Activated CD8-positive, alpha-beta memory T cell treated with anti-CD3 and anti-CD28 coated beads, Interleukin-2, amount 50 U/mL, for 1 hour (primary cell): ENCODE measurements around the gene WDR54.
"Not testable (repeated sequence)": the region's sequence is repeated elsewhere in the genome, so short reads cannot be mapped to it uniquely, and the experiment has no call there.

Source experiments
- DNase-seq: peaks from one replicate; pipeline ENCODE4 v3.0.0-alpha.2; 2020; ENCODE audit errors: extremely low read depth

WDR54 gene

GRCh38 chr2:74457129-74457548, 35.6 kb downstream of the WDR54 start:
- DNase-seq, result no peak

GRCh38 chr2:74457549-74458131, 36.1 kb downstream of the WDR54 start:
- peak; percentile 50 for DNase-seq

GRCh38 chr2:74458132-74458937, 36.8 kb downstream of the WDR54 start, which contains the start of gene WBP1:
Gene WBP1 (plus strand): TSS chr2:74458438. CDS start chr2:74458603, 165 bp downstream.
- DNase-seq, result peak; percentile 99

GRCh38 chr2:74458938-74459363, 37.4 kb downstream of the WDR54 start:
- no peak for DNase-seq

- DNase-seq, result not testable (repeated sequence)
Measured at GRCh38 chr2:74459503-74460118, 38.1 kb downstream of the WDR54 start.

GRCh38 chr2:74460187-74460586, 38.7 kb downstream of the WDR54 start:
- DNase-seq, result not testable (repeated sequence)

- DNase-seq, result no peak
Measured at GRCh38 chr2:74461187-74462053, 39.9 kb downstream of the WDR54 start.

GRCh38 chr2:74462054-74462785, 40.7 kb downstream of the WDR54 start:
- DNase-seq, result no peak

- no peak for DNase-seq
Measured at GRCh38 chr2:74462786-74463105, 41.2 kb downstream of the WDR54 start.

- DNase-seq, result no peak
Measured at GRCh38 chr2:74464406-74464805, 42.9 kb downstream of the WDR54 start.

- not testable (repeated sequence) for DNase-seq
Measured at GRCh38 chr2:74470742-74471141, 49.2 kb downstream of the WDR54 start.

GRCh38 chr2:74471332-74472065, 50.0 kb downstream of the WDR54 start:
- DNase-seq, result no peak

- DNase-seq, result peak; percentile 97
Measured at GRCh38 chr2:74472086-74472944, 50.8 kb downstream of the WDR54 start, which contains the start of gene MRPL53. Gene MRPL53 (minus strand): TSS chr2:74472680. CDS start chr2:74472660, 20 bp downstream.

GRCh38 chr2:74472945-74473258, 51.4 kb downstream of the WDR54 start:
- DNase-seq, result no peak

GRCh38 chr2:74474481-74474880, 53.0 kb downstream of the WDR54 start:
- DNase-seq, result no peak

- DNase-seq, result no peak
Measured at GRCh38 chr2:74474899-74475298, 53.4 kb downstream of the WDR54 start.
